ENCODE results near the gene NAV2. TPM values are rescaled to one million over a fixed set of nuclear protein-coding genes. Genes with fewer than 3 reads are reported as not detected.

The NAV2 gene
- polyA plus RNA-seq, 1 donor from 2014 or later: 3.0 TPM

GRCh38 chr11:19832901-19833300 lies 120.3 kb downstream of the NAV2 start:
- no peaks in the 10 kb centered on the region for H4K20me1 ChIP-seq (ENCODE audit: insufficient read depth)
- H3K79me2 ChIP-seq (replicated peaks; ENCODE audit: insufficient read depth, low read length): no peaks in the 10 kb centered on the region
- peaks cover 7% of the 10 kb centered on the region for H3K9me3 ChIP-seq (ENCODE audit: low read length)

GRCh38 chr11:19834771-19835170 lies 122.1 kb downstream of the NAV2 start:
- Histone ChIP-seq H3K27me3 (ENCODE audit: insufficient read depth, low read depth, low read length) (peaks cover 38% of the 10 kb centered on the region), H2AFZ (ENCODE audit: low read depth, low read length) (no peak overlapping the region), H3K4me3 (ENCODE audit: low read length) (no peak overlapping the region), H3K9ac (ENCODE audit: low read length) (no peak overlapping the region), H3K9me3 (ENCODE audit: low read length) (peaks cover 7% of the 10 kb centered on the region), H3K9me2 (ENCODE audit: insufficient read depth, low read length) (no peaks in the 10 kb centered on the region), H3F3A (ENCODE audit: insufficient read depth, low read length, poor library complexity, severe bottlenecking) (no peaks in the 10 kb centered on the region), H3K36me3 (ENCODE audit: insufficient read depth, low read length) (no peaks in the 10 kb centered on the region), H3K79me2 (replicated peaks; ENCODE audit: insufficient read depth, low read length) (no peaks in the 10 kb centered on the region), H4K20me1 (ENCODE audit: insufficient read depth) (no peaks in the 10 kb centered on the region), H3K4me2 (ENCODE audit: low read length) (no peak overlapping the region), H3K27ac (ENCODE audit: low read length) (no peak overlapping the region)
- TF ChIP-seq RAD21 (conservative IDR thresholded peaks at IDR 0.05) (no peak), EZH2 (IDR thresholded peaks at IDR 0.05; ENCODE audit: borderline replicate concordance, insufficient read depth, low read length, poor library complexity, severe bottlenecking) (no peak), REST (IDR thresholded peaks at IDR 0.05; ENCODE audit: borderline replicate concordance) (no peak), POLR2AphosphoS5 (IDR thresholded peaks at IDR 0.05) (no peak), EP300 (conservative IDR thresholded peaks at IDR 0.05; ENCODE audit: poor library complexity, severe bottlenecking) (no peak), MXI1 (conservative IDR thresholded peaks at IDR 0.05; ENCODE audit: poor library complexity, severe bottlenecking) (no peak), TAF1 (IDR thresholded peaks at IDR 0.05; ENCODE audit: low read depth) (no peak), SMC3 (conservative IDR thresholded peaks at IDR 0.05; ENCODE audit: poor library complexity) (no peak)

More at GRCh38 chr11:19832901-19833300, 120.3 kb downstream of the NAV2 start:
- H3K9ac ChIP-seq (ENCODE audit: low read length): no peak overlapping the region
- no peak overlapping the region for H3K27ac ChIP-seq (ENCODE audit: low read length)
- H3K9me2 ChIP-seq (ENCODE audit: insufficient read depth, low read length): no peaks in the 10 kb centered on the region
- no peaks in the 10 kb centered on the region for H3K36me3 ChIP-seq (ENCODE audit: insufficient read depth, low read length)
- no peak overlapping the region for H3K4me2 ChIP-seq (ENCODE audit: low read length)
- no peaks in the 10 kb centered on the region for H3F3A ChIP-seq (ENCODE audit: insufficient read depth, low read length, poor library complexity, severe bottlenecking)
- no peak overlapping the region for H2AFZ ChIP-seq (ENCODE audit: low read depth, low read length)
- H3K4me3 ChIP-seq (ENCODE audit: low read length): no peak overlapping the region
- H3K27me3 ChIP-seq (ENCODE audit: insufficient read depth, low read depth, low read length): peaks cover 51% of the 10 kb centered on the region
- TF ChIP-seq REST (IDR thresholded peaks at IDR 0.05; ENCODE audit: borderline replicate concordance): no peak
- TF ChIP-seq RAD21 (conservative IDR thresholded peaks at IDR 0.05): no peak
- no peak for TF ChIP-seq EZH2 (IDR thresholded peaks at IDR 0.05; ENCODE audit: borderline replicate concordance, insufficient read depth, low read length, poor library complexity, severe bottlenecking)
- no peak for TF ChIP-seq TAF1 (IDR thresholded peaks at IDR 0.05; ENCODE audit: low read depth)
- TF ChIP-seq CTCF (IDR thresholded peaks at IDR 0.05; ENCODE audit: poor library complexity, severe bottlenecking): no peak
- no peak for TF ChIP-seq MXI1 (conservative IDR thresholded peaks at IDR 0.05; ENCODE audit: poor library complexity, severe bottlenecking)
- TF ChIP-seq EP300 (conservative IDR thresholded peaks at IDR 0.05; ENCODE audit: poor library complexity, severe bottlenecking): no peak

Data from neural cell (in vitro differentiated cells).